HG02678 (cell line): ENCODE results near the gene FMN1.

Source experiments
- ATAC-seq: cut with Tn5 transposase; IDR thresholded peaks from one replicate; pipeline ENCODE4 v1.9.1; 2021; ENCODE audit warnings: mild to moderate bottlenecking, moderate library complexity; ENCODE audit not compliant: unreplicated experiment

FMN1 gene

GRCh38 chr15:33125894-33126537 lies 68.5 kb downstream of the FMN1 start:
- no peak for ATAC-seq

- no peak for ATAC-seq
These were observed 69.7 kb downstream of the FMN1 start for GRCh38 chr15:33124811-33125210.

GRCh38 chr15:33124279-33124678 lies 70.2 kb downstream of the FMN1 start:
- ATAC-seq = no peak

- ATAC-seq = no peak
These were observed 74.6 kb downstream of the FMN1 start for GRCh38 chr15:33119865-33120264.

- ATAC-seq = no peak
These were observed 75.2 kb downstream of the FMN1 start for GRCh38 chr15:33119273-33119672.

GRCh38 chr15:33116198-33116597 lies 78.3 kb downstream of the FMN1 start:
- ATAC-seq = no peak

GRCh38 chr15:33115191-33115861 lies 79.2 kb downstream of the FMN1 start:
- no peak for ATAC-seq

- ATAC-seq = no peak
These were observed 80.2 kb downstream of the FMN1 start for GRCh38 chr15:33114374-33114717.

- ATAC-seq = no peak
These were observed 80.7 kb downstream of the FMN1 start for GRCh38 chr15:33113666-33114373.

GRCh38 chr15:33112541-33113105 lies 81.9 kb downstream of the FMN1 start:
- no peak for ATAC-seq

GRCh38 chr15:33111041-33111451 lies 83.5 kb downstream of the FMN1 start:
- no peak for ATAC-seq

- no peak for ATAC-seq
These were observed 85.2 kb downstream of the FMN1 start for GRCh38 chr15:33109345-33109744.

- no peak for ATAC-seq
These were observed 86.0 kb downstream of the FMN1 start for GRCh38 chr15:33108518-33108917.

GRCh38 chr15:33107950-33108349 lies 86.6 kb downstream of the FMN1 start:
- ATAC-seq = no peak

GRCh38 chr15:33104212-33104611 lies 90.3 kb downstream of the FMN1 start:
- ATAC-seq = no peak

- ATAC-seq = no peak
These were observed 93.5 kb downstream of the FMN1 start for GRCh38 chr15:33101036-33101435.

GRCh38 chr15:33100314-33100713 lies 94.2 kb downstream of the FMN1 start:
- no peak for ATAC-seq

- no peak for ATAC-seq
These were observed 94.8 kb downstream of the FMN1 start for GRCh38 chr15:33099739-33100138.

- ATAC-seq = no peak
These were observed 95.3 kb downstream of the FMN1 start for GRCh38 chr15:33099213-33099612.

- ATAC-seq = no peak
These were observed 96.1 kb downstream of the FMN1 start for GRCh38 chr15:33098094-33099058.

- no peak for ATAC-seq
These were observed 98.4 kb downstream of the FMN1 start for GRCh38 chr15:33096134-33096533.
